ENCODE results near the gene SOD3.
A peak's percentile ranks its signal among the peaks of the same experiment; 100 is the strongest.

SOD3 gene

GRCh38 chr4:24794916-24795665 lies at the start of gene SOD3:
SOD3 (plus strand) TSS chr4:24795573; CDS start chr4:24799522, 3,949 bp downstream.
- DNase-seq = no peak

- DNase-seq = no peak
Measured at GRCh38 chr4:24747234-24747975, 48.0 kb upstream of the SOD3 start.

GRCh38 chr4:24748023-24748422 lies 47.4 kb upstream of the SOD3 start:
- no peak for DNase-seq

- DNase-seq = no peak
Measured at GRCh38 chr4:24748758-24749350, 46.5 kb upstream of the SOD3 start.

GRCh38 chr4:24750106-24750505 lies 45.3 kb upstream of the SOD3 start:
- DNase-seq = no peak

GRCh38 chr4:24751926-24752539 lies 43.3 kb upstream of the SOD3 start:
- no peak for DNase-seq

- no peak for DNase-seq
Measured at GRCh38 chr4:24753519-24753918, 41.9 kb upstream of the SOD3 start.

GRCh38 chr4:24754571-24754970 lies 40.8 kb upstream of the SOD3 start:
- DNase-seq = no peak

GRCh38 chr4:24763631-24764297 lies 31.6 kb upstream of the SOD3 start:
- no peak for DNase-seq

GRCh38 chr4:24764345-24764744 lies 31.0 kb upstream of the SOD3 start:
- DNase-seq = no peak

- no peak for DNase-seq
Measured at GRCh38 chr4:24765376-24765988, 29.9 kb upstream of the SOD3 start.

- no peak for DNase-seq
Measured at GRCh38 chr4:24768006-24768405, 27.4 kb upstream of the SOD3 start.

GRCh38 chr4:24768604-24769003 lies 26.8 kb upstream of the SOD3 start:
- DNase-seq = no peak

- DNase-seq = no peak
Measured at GRCh38 chr4:24769571-24769970, 25.8 kb upstream of the SOD3 start.

GRCh38 chr4:24770032-24770584 lies 25.3 kb upstream of the SOD3 start:
- DNase-seq = peak in 1 of 2 donors; percentile 1

GRCh38 chr4:24770667-24771066 lies 24.7 kb upstream of the SOD3 start:
- no peak for DNase-seq

- DNase-seq = no peak
Measured at GRCh38 chr4:24771241-24771640, 24.1 kb upstream of the SOD3 start.

GRCh38 chr4:24772061-24772705 lies 23.2 kb upstream of the SOD3 start:
- no peak for DNase-seq

GRCh38 chr4:24772952-24773351 lies 22.4 kb upstream of the SOD3 start:
- DNase-seq = no peak

GRCh38 chr4:24774452-24774851 lies 20.9 kb upstream of the SOD3 start:
- DNase-seq = no peak

GRCh38 chr4:24775032-24775605 lies 20.3 kb upstream of the SOD3 start:
- DNase-seq = no peak
